Duodenal mucosa (tissue), 2 donors: ENCODE results near the gene KCND2.

Experiments used
- H3K27ac ChIP-seq: one replicate; pipeline ENCODE4 v1.7.0; 2013; ENCODE audit warnings: low read depth, low read length
- H3K27me3 ChIP-seq, 2 donors: one replicate each; pipeline ENCODE4 v1.7.0; 2013; ENCODE audit warnings: low read length in 2 of 2, control low read depth in 1 of 2; ENCODE audit not compliant: insufficient read depth in 2 of 2, control insufficient read depth in 1 of 2
- H3K36me3 ChIP-seq, 2 donors: one replicate each; pipeline ENCODE4 v1.7.0; 2013; ENCODE audit warnings: low read length in 2 of 2, control low read depth in 1 of 2; ENCODE audit not compliant: insufficient read depth in 2 of 2, control insufficient read depth in 1 of 2
- H3K4me1 ChIP-seq, 2 donors: one replicate each; pipeline ENCODE4 v1.7.0; 2013; ENCODE audit warnings: low read length in 2 of 2, control low read depth in 1 of 2; ENCODE audit not compliant: insufficient read depth in 2 of 2, control insufficient read depth in 1 of 2
- H3K4me3 ChIP-seq, 2 donors: one replicate each; pipeline ENCODE4 v1.7.0; 2013; ENCODE audit warnings: low read length in 2 of 2, low read depth in 1 of 2
- H3K9ac ChIP-seq, 2 donors: one replicate each; pipeline ENCODE4 v1.7.0; 2013; ENCODE audit warnings: low read length in 2 of 2, low read depth in 1 of 2
- H3K9me3 ChIP-seq, 2 donors: one replicate each; pipeline ENCODE4 v1.7.0; 2013; ENCODE audit warnings: low read length in 2 of 2, control low read depth in 1 of 2; ENCODE audit not compliant: control insufficient read depth in 1 of 2

Gene KCND2

DNA sequence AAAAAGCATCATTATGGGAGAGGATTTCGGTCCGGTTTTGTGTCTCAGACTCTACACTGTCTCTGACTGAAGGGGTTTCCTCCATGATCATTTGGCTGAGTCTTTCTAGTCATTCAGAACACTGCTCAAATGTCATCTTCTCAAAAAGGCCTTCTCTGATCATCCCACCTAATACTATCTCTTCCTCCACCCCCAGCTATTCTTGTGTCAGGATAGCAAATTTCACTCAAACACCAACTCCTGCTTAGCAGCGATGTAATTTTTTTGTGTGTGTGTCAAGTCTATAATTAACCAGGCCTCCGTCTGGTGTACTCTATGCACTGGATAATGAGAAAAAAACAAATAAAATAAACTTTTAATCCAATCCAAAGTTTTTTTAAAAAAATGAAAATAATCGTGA, 200.4 kb downstream of the KCND2 start:
- Histone ChIP-seq H3K4me1 (no peaks in the 10 kb centered on the region), H3K9me3 (no peaks in the 10 kb centered on the region), H3K27ac (no peak overlapping the region), H3K4me3 (no peak overlapping the region), H3K27me3 (no peaks in the 10 kb centered on the region), H3K9ac (no peak overlapping the region), H3K36me3 (no peaks in the 10 kb centered on the region)

DNA sequence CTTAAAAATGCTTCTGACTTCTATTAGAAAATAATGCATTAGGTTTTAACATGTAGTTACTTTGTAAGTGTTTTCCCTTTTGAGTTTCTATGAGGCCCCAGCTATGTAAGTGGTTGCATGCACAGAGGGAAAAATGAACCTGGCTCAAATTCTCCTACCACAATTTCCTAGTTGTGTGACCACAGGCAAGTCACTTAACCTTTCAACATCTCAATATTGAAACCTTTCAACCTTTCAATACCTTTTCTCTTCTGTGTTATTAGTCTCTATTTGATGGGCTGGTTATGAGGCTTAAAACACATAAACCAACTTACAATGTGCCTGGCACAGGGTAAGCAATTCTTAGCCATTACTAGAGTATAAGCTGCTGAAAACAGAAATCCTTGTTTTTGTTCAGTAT, 203.0 kb downstream of the KCND2 start:
- Histone ChIP-seq H3K9ac (no peak overlapping the region), H3K9me3 (no peaks in the 10 kb centered on the region), H3K4me1 (no peaks in the 10 kb centered on the region), H3K36me3 (no peaks in the 10 kb centered on the region), H3K27me3 (no peaks in the 10 kb centered on the region), H3K27ac (no peak overlapping the region), H3K4me3 (no peak overlapping the region)

DNA sequence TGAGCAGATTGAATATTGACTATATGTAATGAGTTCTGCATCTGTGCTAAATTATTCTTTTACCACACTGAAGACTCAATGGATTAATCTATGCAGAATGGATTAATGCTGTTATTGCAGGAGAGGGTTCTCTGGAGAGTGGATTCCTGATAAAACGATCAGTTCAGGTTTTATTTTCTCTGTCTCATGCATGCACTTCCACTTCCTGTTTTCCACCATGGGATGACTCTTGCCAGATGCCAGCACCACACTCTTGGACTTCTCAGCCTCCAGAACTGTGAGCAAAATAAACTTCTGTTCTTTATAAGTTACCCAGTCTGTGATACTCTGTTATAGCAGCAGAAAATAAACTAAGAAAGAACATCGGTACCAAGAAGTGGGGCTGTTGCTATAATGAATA, 207.5 kb downstream of the KCND2 start:
- no peak overlapping the region for H3K27ac ChIP-seq
- no peaks in the 10 kb centered on the region for H3K9me3 ChIP-seq
- no peaks in the 10 kb centered on the region for H3K4me1 ChIP-seq

DNA sequence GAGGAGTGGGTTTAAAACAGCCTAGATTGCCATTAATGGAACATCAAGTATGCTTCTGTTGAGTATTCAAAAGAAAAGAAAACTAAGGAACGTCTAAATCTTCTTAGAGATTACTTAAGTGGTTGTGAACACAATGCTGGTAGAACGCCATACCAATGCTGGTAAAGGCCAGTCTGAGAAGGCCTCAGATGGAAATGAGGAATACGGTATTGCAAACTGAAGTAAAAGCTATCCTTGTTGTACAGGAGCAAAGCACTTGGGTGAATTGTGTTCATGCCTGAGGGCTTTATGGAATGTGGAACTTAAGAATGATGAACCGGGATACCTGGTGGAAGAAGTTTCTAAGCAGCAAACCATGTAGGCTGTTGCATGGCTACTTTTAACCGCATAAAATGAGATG, 208.0 kb downstream of the KCND2 start:
- Histone ChIP-seq H3K9me3 (no peaks in the 10 kb centered on the region), H3K4me3 (no peak overlapping the region), H3K9ac (no peak overlapping the region), H3K27ac (no peak overlapping the region), H3K4me1 (no peaks in the 10 kb centered on the region), H3K27me3 (no peaks in the 10 kb centered on the region), H3K36me3 (no peaks in the 10 kb centered on the region)

More for the DNA sequence above, 207.5 kb downstream of the KCND2 start:
- H3K36me3 ChIP-seq, result no peaks in the 10 kb centered on the region
- no peak overlapping the region for H3K9ac ChIP-seq
- H3K4me3 ChIP-seq, result no peak overlapping the region
- no peaks in the 10 kb centered on the region for H3K27me3 ChIP-seq

DNA sequence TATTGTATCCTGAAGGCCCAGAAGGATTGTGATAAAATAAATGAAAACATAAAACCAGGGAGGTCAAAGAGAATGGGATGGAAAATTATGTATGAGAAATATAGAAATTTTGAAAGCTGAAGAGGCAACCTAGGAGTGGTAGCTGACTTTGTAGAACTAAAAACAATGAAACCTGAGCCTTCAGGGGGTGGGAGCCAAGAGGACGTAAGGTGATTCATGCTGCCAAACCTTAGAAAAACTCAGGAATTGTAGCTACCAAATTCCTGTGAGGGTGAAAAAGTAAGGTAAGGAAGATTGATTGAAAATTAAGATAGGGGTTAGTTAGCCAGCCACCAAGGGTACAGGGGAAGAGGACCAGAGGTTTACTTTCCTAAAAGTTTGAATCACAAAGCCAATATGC, 213.2 kb downstream of the KCND2 start:
- Histone ChIP-seq H3K27me3 (no peaks in the 10 kb centered on the region), H3K4me3 (no peak overlapping the region), H3K9me3 (no peaks in the 10 kb centered on the region), H3K36me3 (no peaks in the 10 kb centered on the region), H3K4me1 (no peaks in the 10 kb centered on the region), H3K27ac (no peak overlapping the region), H3K9ac (no peak overlapping the region)

DNA sequence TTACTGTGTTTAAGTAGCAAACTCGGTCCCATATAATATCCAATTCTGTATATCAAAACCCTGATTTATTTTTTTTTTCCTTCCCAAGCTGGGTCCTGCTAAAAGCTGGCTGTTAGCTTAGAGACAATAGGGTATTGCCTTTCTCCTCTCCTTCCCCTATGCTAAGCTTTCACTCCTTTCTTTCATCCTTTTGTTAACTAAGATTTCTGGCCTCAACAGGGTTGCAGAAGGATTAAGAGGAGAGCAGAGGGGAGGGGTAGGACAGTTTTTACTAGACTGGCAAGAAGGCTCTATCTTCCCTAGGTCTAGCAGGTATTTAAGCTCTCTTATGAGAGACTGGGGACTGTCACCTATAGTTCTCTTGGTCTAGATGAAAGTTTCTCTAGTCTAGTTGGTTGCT, 229.2 kb downstream of the KCND2 start:
- H3K27ac ChIP-seq, result no peak overlapping the region
- H3K36me3 ChIP-seq, result no peaks in the 10 kb centered on the region
- no peaks in the 10 kb centered on the region for H3K27me3 ChIP-seq
- H3K4me1 ChIP-seq, result no peaks in the 10 kb centered on the region
- H3K9ac ChIP-seq, result no peak overlapping the region
- H3K9me3 ChIP-seq, result no peaks in the 10 kb centered on the region
- H3K4me3 ChIP-seq, result no peak overlapping the region

DNA sequence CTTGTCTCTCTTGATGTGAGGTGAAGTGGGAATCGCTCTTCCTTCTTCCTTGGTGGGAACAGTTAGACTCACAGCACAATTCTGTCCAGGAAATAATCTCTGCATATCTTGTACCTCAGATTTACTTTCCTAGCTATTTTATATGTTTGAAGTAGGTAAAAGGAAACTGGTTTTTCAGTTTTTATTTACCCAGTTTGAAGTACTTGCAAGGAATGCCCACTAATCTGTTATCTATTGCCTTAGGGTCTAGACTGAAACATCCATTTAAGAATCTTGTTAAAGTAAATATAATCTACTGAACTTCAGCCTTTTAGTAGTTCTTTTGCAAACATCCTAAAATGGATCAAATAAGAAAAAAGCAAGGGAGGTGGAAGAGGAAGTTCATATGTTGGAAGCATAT, 229.8 kb downstream of the KCND2 start:
- Histone ChIP-seq H3K27me3 (no peaks in the 10 kb centered on the region), H3K9ac (no peak overlapping the region), H3K4me1 (no peaks in the 10 kb centered on the region), H3K36me3 (no peaks in the 10 kb centered on the region), H3K27ac (no peak overlapping the region), H3K4me3 (no peak overlapping the region), H3K9me3 (no peaks in the 10 kb centered on the region)

DNA sequence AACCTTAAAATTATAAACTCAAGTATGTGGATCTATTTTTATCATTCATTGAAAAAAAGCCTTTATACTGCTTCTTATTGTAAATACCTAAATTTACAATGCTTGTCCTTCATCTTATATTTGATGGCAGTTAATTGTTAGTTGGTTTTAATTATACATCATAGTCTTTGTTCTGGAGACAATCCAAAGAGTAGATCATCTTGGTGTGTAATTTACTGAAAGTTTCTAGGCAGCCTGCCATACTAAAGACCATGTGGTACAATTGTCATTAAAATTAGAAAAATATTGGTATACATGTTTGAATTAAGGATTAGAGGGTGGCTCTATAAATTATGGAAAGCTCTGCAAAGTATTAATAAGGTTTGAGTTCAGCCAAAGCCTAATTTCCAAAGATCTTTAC, 231.4 kb downstream of the KCND2 start:
- H3K9me3 ChIP-seq, result no peaks in the 10 kb centered on the region
- no peaks in the 10 kb centered on the region for H3K4me1 ChIP-seq
- H3K9ac ChIP-seq, result no peak overlapping the region
- H3K36me3 ChIP-seq, result no peaks in the 10 kb centered on the region
- H3K27me3 ChIP-seq, result no peaks in the 10 kb centered on the region
- no peak overlapping the region for H3K4me3 ChIP-seq
- H3K27ac ChIP-seq, result no peak overlapping the region

DNA sequence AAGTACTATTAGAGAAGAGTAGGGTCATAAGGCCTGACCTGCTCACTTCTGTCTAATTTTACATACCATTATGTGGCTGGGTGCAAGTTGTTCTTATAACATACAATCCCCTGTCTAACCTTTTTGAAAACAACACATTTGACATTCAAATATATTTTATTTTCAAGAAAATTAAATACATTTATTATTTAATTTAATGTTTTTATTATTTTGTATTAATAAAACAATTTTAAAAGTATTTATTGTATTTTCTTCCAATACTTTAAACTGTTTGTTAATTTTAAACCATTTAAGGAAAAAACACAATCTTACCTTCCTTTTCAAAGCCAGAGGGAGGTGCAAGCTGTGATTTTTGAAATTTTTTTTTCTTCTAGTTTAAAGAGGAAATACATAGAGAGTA, 232.8 kb downstream of the KCND2 start:
- no peak overlapping the region for H3K4me3 ChIP-seq
- H3K9ac ChIP-seq, result no peak overlapping the region
- H3K27ac ChIP-seq, result no peak overlapping the region
- H3K36me3 ChIP-seq, result no peaks in the 10 kb centered on the region
- no peaks in the 10 kb centered on the region for H3K9me3 ChIP-seq
- no peaks in the 10 kb centered on the region for H3K27me3 ChIP-seq
- no peaks in the 10 kb centered on the region for H3K4me1 ChIP-seq

DNA sequence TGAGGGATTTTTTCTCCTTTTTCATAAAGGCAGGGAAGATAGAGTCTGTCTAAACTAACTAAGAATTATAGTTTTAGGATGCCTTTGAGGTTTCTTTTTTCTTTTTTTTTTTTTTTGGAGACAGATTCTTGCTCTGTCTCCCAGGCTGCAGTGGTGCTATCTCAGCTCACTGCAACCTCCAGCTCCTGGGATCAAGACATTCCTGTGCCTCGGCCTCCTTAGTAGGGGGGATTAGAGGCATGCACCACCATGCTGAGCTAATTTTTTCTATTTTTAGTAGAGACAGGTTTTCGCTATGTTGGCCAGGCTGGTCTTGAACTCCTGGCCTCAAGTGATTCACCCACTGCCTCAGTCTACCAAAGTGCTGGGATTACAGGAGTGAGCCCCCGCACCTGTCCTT, 239.7 kb downstream of the KCND2 start:
- Histone ChIP-seq H3K27ac (no peak overlapping the region), H3K4me1 (no peaks in the 10 kb centered on the region), H3K36me3 (no peaks in the 10 kb centered on the region), H3K9me3 (no peaks in the 10 kb centered on the region), H3K27me3 (no peaks in the 10 kb centered on the region), H3K4me3 (no peak overlapping the region), H3K9ac (no peak overlapping the region)

DNA sequence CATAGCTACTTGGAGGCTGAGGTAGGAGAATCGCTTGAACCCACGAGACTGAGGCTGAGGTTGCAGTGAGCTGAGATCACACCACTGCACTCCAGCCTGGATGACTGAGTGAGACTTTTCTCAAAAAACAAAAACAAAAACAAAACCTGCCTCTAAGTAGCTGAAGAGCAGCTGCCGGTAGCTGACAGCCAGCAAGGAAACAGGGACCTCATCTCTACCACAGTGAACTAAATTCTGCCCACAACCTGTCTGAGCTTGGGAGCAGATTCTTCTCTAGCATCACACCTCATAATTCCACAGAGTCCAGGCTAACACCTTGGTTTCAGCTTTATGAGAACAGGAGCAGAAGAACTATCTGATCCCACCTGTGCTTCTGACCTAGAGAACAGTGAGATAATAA, 246.2 kb downstream of the KCND2 start:
- no peaks in the 10 kb centered on the region for H3K36me3 ChIP-seq
- H3K9ac ChIP-seq, result no peak overlapping the region
- H3K9me3 ChIP-seq, result no peaks in the 10 kb centered on the region
- H3K27ac ChIP-seq, result no peak overlapping the region
- H3K27me3 ChIP-seq, result no peaks in the 10 kb centered on the region
- H3K4me3 ChIP-seq, result no peak overlapping the region
- no peaks in the 10 kb centered on the region for H3K4me1 ChIP-seq
